Right lobe of liver (tissue), 6 donors: ENCODE measurements around the gene INTS1. TPM values are rescaled to one million over a fixed set of nuclear protein-coding genes. Genes with fewer than 3 reads are reported as not detected.
A peak's percentile ranks its signal among the peaks of the same experiment; 100 is the strongest.

ENCODE experiments used
- ATAC-seq, 4 donors: fragments of 200-7000 bp; cut with Tn5 transposase; one replicate each; pipeline ENCODE4 v1.9.1; 2020; ENCODE audit warnings: mild to moderate bottlenecking in 4 of 4, moderate library complexity in 4 of 4
- DNase-seq, 3 donors: peaks; one replicate each; pipeline ENCODE4 v3.0.0-alpha.2; 2020
- H3K27ac ChIP-seq, 3 donors: fragments of 200-600 bp; one replicate each; pipeline ENCODE4 v1.8.0; 2022
- H3K27me3 ChIP-seq, 2 donors: fragments of 200-600 bp; one replicate each; pipeline ENCODE4 v1.8.0; 2022
- H3K36me3 ChIP-seq, 4 donors: fragments of 200-600 bp; sonication (generic) in 1 of 4; one replicate each; pipeline versions ENCODE4 v1.5.1 to v1.8.0; 2017 to 2022; ENCODE audit warnings: control low read depth in 1 of 4
- H3K4me1 ChIP-seq, 4 donors: fragments of 200-600 bp; sonication (generic) in 1 of 4; one replicate each; pipeline versions ENCODE4 v1.5.1 to v1.8.0; 2017 to 2022; ENCODE audit warnings: control low read depth in 1 of 4
- H3K4me3 ChIP-seq, 3 donors: fragments of 200-600 bp; one replicate each; pipeline ENCODE4 v1.8.0; 2022
- H3K9me3 ChIP-seq, 4 donors: fragments of 200-600 bp; sonication (generic) in 1 of 4; one replicate each; pipeline versions ENCODE4 v1.5.1 to v1.8.0; 2017 to 2022; ENCODE audit warnings: control low read depth in 1 of 4
- CTCF ChIP-seq, 4 donors: fragments of 200-600 bp in 3 of 4; fragments of 450-650 bp in 1 of 4; IDR thresholded peaks; one replicate each; pipeline versions ENCODE4 v1.5.1 to v1.8.0; 2016 to 2022; ENCODE audit warnings: antibody characterized with exemption in 4 of 4, mild to moderate bottlenecking in 2 of 4
- POLR2A ChIP-seq: fragments of 450-650 bp; IDR thresholded peaks from one replicate; pipeline ENCODE4 v1.6.1; 2017; ENCODE audit warnings: antibody characterized with exemption, mild to moderate bottlenecking
- WGBS: methylation state at CpG from one replicate; pipeline ENCODE4 v1.1.6; 2018; ENCODE audit warnings: low coverage, low lambda C conversion rate; ENCODE audit not compliant: insufficient coverage; ENCODE audit errors: missing lambda C conversion rate; 5-methylcytosine and 5-hydroxymethylcytosine counted together
- intact Hi-C, 2 donors: fragments of 100-400 bp; cut with DNase I; formaldehyde crosslinking; loops; one replicate each; pipeline versions ENCODE4 v1.11.2 to v1.14.1; 2022
- total RNA-seq, 6 experiments: library from RNA; depleted of rRNA in 2 of 6; stranded (reverse); fragments of >200 nt in 2 of 6; fragmentation: NEBNext Ultra II Directional in 3 of 6; extraction: Animal tissue kit (Norgen Biotek cat#: 25700) in 3 of 6; gene quantifications; one replicate each; pipeline versions ENCODE4 v1.1.0 to v1.2.4, GENCODE V29; 2016 to 2023
- donor health status: DM: no; HTN: yes; CAD: no.
- donor health status: DM: no; HTN: no; CAD: no.
- donor health status: DM: no; HTN: no; CAD: no.
- donor health status: DM: no; HTN: yes; CAD: no.
- donor health status: DM: no; HTN: yes; CAD: no.

INTS1 gene
- total RNA-seq, 6 experiments from 2014 or later, result 30.1 to 49.6 (median 41.2) TPM

- Histone ChIP-seq H3K27me3 (no peaks in the 10 kb centered on the region), H3K4me1 (peaks cover 0 to 29% (median 13%) of the 10 kb centered on the region in 4 donors), H3K36me3 (no peaks in the 10 kb centered on the region), H3K4me3 (no peak overlapping the region), H3K9me3 (no peaks in the 10 kb centered on the region), H3K27ac (peak overlapping the region; percentile 95 to 100 (median 97))
- intact Hi-C loops, result no loop called here
- 73% methylated on average over 7 of the region's 24 CpGs for WGBS
- DNase-seq (peak in 2 of 3 donors; percentile 41 to 59), ATAC-seq (no peak)
- TF ChIP-seq POLR2A (no peak), CTCF (IDR thresholded peaks at IDR 0.05) (no peak)
Observed at GRCh38 chr7:1533547-1534329, 29.5 kb upstream of the INTS1 start.

GRCh38 chr7:1533255-1533546 lies 29.0 kb upstream of the INTS1 start:
- no peak for TF ChIP-seq POLR2A
- no peak for TF ChIP-seq CTCF (IDR thresholded peaks at IDR 0.05)
- Histone ChIP-seq H3K9me3 (no peaks in the 10 kb centered on the region), H3K27ac (peak overlapping the region; percentile 95 to 100 (median 97)), H3K27me3 (no peaks in the 10 kb centered on the region), H3K4me3 (peak overlapping the region; percentile 8 to 60 (median 60)), H3K36me3 (no peaks in the 10 kb centered on the region), H3K4me1 (peaks cover 0 to 29% (median 13%) of the 10 kb centered on the region in 4 donors)
- WGBS, result 42% methylated on average over 4 of the region's 9 CpGs
- intact Hi-C loops, result no loop called here
- ATAC-seq (no peak), DNase-seq (no peak)

GRCh38 chr7:1532456-1533254 lies 28.5 kb upstream of the INTS1 start:
- TF ChIP-seq POLR2A (peak; percentile 92), CTCF (IDR thresholded peaks at IDR 0.05) (no peak)
- WGBS, result 4% methylated on average over 15 of the region's 36 CpGs
- H3K27me3 ChIP-seq, result no peaks in the 10 kb centered on the region
- no peaks in the 10 kb centered on the region for H3K36me3 ChIP-seq
- intact Hi-C loops, result no loop called here
- H3K4me1 ChIP-seq, result peaks cover 0 to 27% (median 12%) of the 10 kb centered on the region in 4 donors
- peak; percentile 85 to 87 (median 86) for DNase-seq
- peak overlapping the region; percentile 95 to 100 (median 97) for H3K27ac ChIP-seq
- ATAC-seq, result peak; percentile 63 to 77 (median 71)
- H3K4me3 ChIP-seq, result peak overlapping the region; percentile 49 to 60 (median 60)
- H3K9me3 ChIP-seq, result no peaks in the 10 kb centered on the region

- 8% methylated on average over 6 of the region's 10 CpGs for WGBS
- Histone ChIP-seq H3K4me1 (peaks cover 0 to 22% (median 9%) of the 10 kb centered on the region in 4 donors), H3K27me3 (no peaks in the 10 kb centered on the region), H3K36me3 (no peaks in the 10 kb centered on the region), H3K27ac (peak overlapping the region; percentile 95 to 100 (median 97)), H3K9me3 (no peaks in the 10 kb centered on the region), H3K4me3 (peak overlapping the region; percentile 49 to 60 (median 60))
- DNase-seq (peak; percentile 27 to 54 (median 48)), ATAC-seq (peak in 1 of 4 donors; percentile 0)
- no peak for TF ChIP-seq POLR2A
- TF ChIP-seq CTCF (IDR thresholded peaks at IDR 0.05), result no peak
- intact Hi-C loops, result no loop called here
Observed at GRCh38 chr7:1531979-1532455, 27.8 kb upstream of the INTS1 start.
